ENCODE measurements around the gene MIB2.

DNA sequence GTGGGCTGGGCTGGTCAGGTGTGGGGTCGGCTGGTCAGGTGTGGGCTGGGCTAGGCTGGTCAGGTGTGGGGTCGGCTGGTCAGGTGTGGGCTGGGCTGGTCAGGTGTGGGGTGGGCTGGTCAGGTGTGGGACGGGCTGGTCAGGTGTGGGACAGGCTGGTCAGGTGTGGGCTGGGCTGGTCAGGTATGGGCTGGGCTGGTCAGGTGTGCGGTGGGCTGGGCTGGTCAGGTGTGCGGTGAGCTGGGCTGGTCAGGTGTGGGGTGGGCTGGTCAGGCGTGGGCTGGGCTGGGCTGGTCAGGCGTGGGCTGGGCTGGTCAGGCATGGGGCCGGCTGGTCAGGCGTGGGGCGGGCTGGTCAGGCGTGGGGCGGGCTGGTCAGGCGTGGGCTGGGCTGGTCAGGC lies 9.1 kb upstream of the MIB2 start:
- TF ChIP-seq POLR2AphosphoS5 (IDR thresholded peaks at IDR 0.05; ENCODE audit: low read depth): no peak
- TF ChIP-seq, protein P1, sequence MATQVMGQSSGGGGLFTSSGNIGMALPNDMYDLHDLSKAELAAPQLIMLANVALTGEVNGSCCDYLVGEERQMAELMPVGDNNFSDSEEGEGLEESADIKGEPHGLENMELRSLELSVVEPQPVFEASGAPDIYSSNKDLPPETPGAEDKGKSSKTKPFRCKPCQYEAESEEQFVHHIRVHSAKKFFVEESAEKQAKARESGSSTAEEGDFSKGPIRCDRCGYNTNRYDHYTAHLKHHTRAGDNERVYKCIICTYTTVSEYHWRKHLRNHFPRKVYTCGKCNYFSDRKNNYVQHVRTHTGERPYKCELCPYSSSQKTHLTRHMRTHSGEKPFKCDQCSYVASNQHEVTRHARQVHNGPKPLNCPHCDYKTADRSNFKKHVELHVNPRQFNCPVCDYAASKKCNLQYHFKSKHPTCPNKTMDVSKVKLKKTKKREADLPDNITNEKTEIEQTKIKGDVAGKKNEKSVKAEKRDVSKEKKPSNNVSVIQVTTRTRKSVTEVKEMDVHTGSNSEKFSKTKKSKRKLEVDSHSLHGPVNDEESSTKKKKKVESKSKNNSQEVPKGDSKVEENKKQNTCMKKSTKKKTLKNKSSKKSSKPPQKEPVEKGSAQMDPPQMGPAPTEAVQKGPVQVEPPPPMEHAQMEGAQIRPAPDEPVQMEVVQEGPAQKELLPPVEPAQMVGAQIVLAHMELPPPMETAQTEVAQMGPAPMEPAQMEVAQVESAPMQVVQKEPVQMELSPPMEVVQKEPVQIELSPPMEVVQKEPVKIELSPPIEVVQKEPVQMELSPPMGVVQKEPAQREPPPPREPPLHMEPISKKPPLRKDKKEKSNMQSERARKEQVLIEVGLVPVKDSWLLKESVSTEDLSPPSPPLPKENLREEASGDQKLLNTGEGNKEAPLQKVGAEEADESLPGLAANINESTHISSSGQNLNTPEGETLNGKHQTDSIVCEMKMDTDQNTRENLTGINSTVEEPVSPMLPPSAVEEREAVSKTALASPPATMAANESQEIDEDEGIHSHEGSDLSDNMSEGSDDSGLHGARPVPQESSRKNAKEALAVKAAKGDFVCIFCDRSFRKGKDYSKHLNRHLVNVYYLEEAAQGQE (IDR thresholded peaks at IDR 0.05; ENCODE audit: insufficient replicate concordance, low read depth): no peak
- TF ChIP-seq CTCF (IDR thresholded peaks at IDR 0.05; ENCODE audit: insufficient read depth, low read length): no peak
- no peak for TF ChIP-seq GABPA (IDR thresholded peaks at IDR 0.05; ENCODE audit: low read depth)

All from HL-60 (cell line).